ENCODE measurements around the gene HIBADH. TPM values are rescaled to one million over a fixed set of nuclear protein-coding genes. Genes with fewer than 3 reads are reported as not detected.

HIBADH gene
- total RNA-seq (2022; extraction: Qiagen RNA extraction; ENCODE audit: low read depth): 37.6 to 46.0 TPM (median 42.6 TPM) in 5 replicates

GRCh38 chr7:27662490-27663205 lies at the start of gene HIBADH:
HIBADH (minus strand) TSS chr7:27662883; CDS start chr7:27662788, 95 bp downstream.

Other genes starting within 250 kb of the HIBADH start
- 61.4 to 115 TPM (median 72.9 TPM) in 5 replicates for gene TAX1BP1, start 77.3 kb upstream of the HIBADH start, total RNA-seq (2022; extraction: Qiagen RNA extraction; ENCODE audit: low read depth)

Measured in A549 treated with ZK216348 at 1 μM for 4 hours (cell line).